HG03457 (cell line): ENCODE data around the gene DHX40.
A peak's percentile ranks its signal among the peaks of the same experiment; 100 is the strongest.
"Not testable (repeated sequence)": the region's sequence is repeated elsewhere in the genome, so short reads cannot be mapped to it uniquely, and the experiment has no call there.

Experiments used
- ATAC-seq: cut with Tn5 transposase; IDR thresholded peaks from one replicate; pipeline ENCODE4 v1.9.1; 2021; ENCODE audit warnings: moderate number of reproducible peaks; ENCODE audit not compliant: unreplicated experiment

DHX40 gene

GRCh38 chr17:59627770-59628171 is 62.4 kb downstream of the DHX40 start:
- ATAC-seq = no peak

GRCh38 chr17:59629174-59629573 is 63.8 kb downstream of the DHX40 start:
- ATAC-seq = no peak

- ATAC-seq = no peak
Observed at GRCh38 chr17:59631276-59631675, 65.9 kb downstream of the DHX40 start.

GRCh38 chr17:59632398-59632797 is 67.0 kb downstream of the DHX40 start:
- ATAC-seq = no peak

- ATAC-seq = no peak
Observed at GRCh38 chr17:59633658-59634359, 68.4 kb downstream of the DHX40 start.

GRCh38 chr17:59634632-59635541 is 69.5 kb downstream of the DHX40 start:
- no peak for ATAC-seq

GRCh38 chr17:59637611-59638310 is 72.4 kb downstream of the DHX40 start:
- ATAC-seq = no peak

- ATAC-seq = no peak
Observed at GRCh38 chr17:59638553-59638952, 73.1 kb downstream of the DHX40 start.

- peak; percentile 66 for ATAC-seq
Observed at GRCh38 chr17:59641799-59642484, 76.5 kb downstream of the DHX40 start.

GRCh38 chr17:59642565-59642964 is 77.2 kb downstream of the DHX40 start:
- ATAC-seq = no peak

- no peak for ATAC-seq
Observed at GRCh38 chr17:59643159-59644140, 78.0 kb downstream of the DHX40 start.

GRCh38 chr17:59647288-59647687 is 81.9 kb downstream of the DHX40 start:
- no peak for ATAC-seq

- no peak for ATAC-seq
Observed at GRCh38 chr17:59649886-59650285, 84.5 kb downstream of the DHX40 start.

- ATAC-seq = no peak
Observed at GRCh38 chr17:59650642-59651041, 85.2 kb downstream of the DHX40 start.

- no peak for ATAC-seq
Observed at GRCh38 chr17:59651346-59651745, 85.9 kb downstream of the DHX40 start.

- ATAC-seq = no peak
Observed at GRCh38 chr17:59652119-59652518, 86.7 kb downstream of the DHX40 start.

GRCh38 chr17:59656624-59657023 is 91.2 kb downstream of the DHX40 start:
- not testable (repeated sequence) for ATAC-seq
